ENCODE data around the gene RGS19. TPM values are rescaled to one million over a fixed set of nuclear protein-coding genes. Genes with fewer than 3 reads are reported as not detected.

The RGS19 gene
- total RNA-seq, 1 donor from 2014 or later = 57.5 TPM

DNA sequence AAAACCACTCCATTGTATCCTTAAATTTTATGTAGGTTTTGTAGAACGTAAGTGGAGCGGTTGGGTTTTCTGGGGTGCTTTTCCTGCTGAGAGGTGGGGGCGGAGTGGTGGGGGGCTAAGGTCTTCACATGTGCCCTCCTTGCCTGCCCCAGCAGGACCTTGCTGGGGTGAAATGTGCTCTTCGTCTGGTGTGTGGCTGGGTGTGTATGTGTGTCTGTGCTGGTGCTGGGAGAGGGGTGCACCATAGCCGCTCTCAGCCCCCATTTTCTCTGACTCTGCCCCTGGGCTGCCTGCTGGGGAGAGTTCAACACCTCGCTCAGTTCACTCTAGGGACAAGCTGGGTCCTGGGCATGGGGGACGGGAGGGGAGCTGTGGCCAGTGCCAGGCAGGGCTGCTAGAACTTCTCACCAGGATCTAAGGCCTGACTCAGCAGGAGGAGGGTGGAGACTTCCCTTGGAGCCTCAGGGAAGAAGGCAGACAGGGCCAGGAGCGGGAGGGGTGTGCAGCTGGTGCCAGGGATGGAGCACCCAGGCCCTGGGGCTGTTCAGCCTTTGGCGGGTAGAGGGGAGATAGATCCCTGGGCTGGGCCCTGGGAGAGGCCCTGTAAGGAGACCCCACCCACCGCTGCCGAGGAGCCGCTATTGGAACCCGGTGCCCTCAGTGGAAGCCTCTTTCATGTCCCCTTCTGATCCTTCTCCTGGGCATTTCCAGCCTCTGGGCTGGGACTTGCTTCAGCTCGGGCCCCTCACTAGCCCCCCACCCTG, 34.7 kb downstream of the RGS19 start:
- Histone ChIP-seq H3K27ac (peak overlapping the region; percentile 60), H3K27me3 (ENCODE audit: low read depth) (peaks cover 62% of the 10 kb centered on the region), H3K36me3 (no peaks in the 10 kb centered on the region), H3K9me3 (no peaks in the 10 kb centered on the region), H3K4me1 (peaks cover 28% of the 10 kb centered on the region), H3K4me3 (peak overlapping the region; percentile 3)
- DNase-seq = no peak
- intact Hi-C loops (cut with DNase I) = no loop called here
- ATAC-seq = peak; percentile 4
- TF ChIP-seq, protein P1, sequence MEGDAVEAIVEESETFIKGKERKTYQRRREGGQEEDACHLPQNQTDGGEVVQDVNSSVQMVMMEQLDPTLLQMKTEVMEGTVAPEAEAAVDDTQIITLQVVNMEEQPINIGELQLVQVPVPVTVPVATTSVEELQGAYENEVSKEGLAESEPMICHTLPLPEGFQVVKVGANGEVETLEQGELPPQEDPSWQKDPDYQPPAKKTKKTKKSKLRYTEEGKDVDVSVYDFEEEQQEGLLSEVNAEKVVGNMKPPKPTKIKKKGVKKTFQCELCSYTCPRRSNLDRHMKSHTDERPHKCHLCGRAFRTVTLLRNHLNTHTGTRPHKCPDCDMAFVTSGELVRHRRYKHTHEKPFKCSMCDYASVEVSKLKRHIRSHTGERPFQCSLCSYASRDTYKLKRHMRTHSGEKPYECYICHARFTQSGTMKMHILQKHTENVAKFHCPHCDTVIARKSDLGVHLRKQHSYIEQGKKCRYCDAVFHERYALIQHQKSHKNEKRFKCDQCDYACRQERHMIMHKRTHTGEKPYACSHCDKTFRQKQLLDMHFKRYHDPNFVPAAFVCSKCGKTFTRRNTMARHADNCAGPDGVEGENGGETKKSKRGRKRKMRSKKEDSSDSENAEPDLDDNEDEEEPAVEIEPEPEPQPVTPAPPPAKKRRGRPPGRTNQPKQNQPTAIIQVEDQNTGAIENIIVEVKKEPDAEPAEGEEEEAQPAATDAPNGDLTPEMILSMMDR (IDR thresholded peaks at IDR 0.05) = no peak

DNA sequence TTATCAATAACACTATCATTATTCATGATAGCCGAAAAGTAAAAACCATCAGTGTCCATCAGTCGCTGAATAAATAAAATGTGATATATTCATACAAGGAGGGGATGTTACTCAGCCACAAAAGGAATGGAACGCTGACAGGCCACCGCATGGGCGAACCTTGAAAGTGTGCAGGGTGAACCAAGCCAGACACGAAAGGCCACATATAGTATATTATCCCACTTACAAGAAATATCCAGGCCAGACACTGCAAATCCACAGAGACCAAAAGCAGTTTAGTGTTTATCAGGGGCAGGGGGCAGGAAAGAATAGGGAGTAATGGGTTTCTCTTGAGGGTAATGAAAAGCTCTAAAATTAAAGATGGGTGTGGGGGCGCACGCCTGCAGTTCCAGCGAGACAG, 35.5 kb downstream of the RGS19 start:
- Histone ChIP-seq H3K27ac (no peak overlapping the region), H3K4me1 (peaks cover 37% of the 10 kb centered on the region), H3K27me3 (ENCODE audit: low read depth) (peaks cover 58% of the 10 kb centered on the region), H3K4me3 (no peak overlapping the region), H3K36me3 (no peaks in the 10 kb centered on the region), H3K9me3 (no peaks in the 10 kb centered on the region)
- intact Hi-C loops (cut with DNase I) = no loop called here
- ATAC-seq (no peak), DNase-seq (no peak)
- TF ChIP-seq, protein P1 (IDR thresholded peaks at IDR 0.05) = no peak

DNA sequence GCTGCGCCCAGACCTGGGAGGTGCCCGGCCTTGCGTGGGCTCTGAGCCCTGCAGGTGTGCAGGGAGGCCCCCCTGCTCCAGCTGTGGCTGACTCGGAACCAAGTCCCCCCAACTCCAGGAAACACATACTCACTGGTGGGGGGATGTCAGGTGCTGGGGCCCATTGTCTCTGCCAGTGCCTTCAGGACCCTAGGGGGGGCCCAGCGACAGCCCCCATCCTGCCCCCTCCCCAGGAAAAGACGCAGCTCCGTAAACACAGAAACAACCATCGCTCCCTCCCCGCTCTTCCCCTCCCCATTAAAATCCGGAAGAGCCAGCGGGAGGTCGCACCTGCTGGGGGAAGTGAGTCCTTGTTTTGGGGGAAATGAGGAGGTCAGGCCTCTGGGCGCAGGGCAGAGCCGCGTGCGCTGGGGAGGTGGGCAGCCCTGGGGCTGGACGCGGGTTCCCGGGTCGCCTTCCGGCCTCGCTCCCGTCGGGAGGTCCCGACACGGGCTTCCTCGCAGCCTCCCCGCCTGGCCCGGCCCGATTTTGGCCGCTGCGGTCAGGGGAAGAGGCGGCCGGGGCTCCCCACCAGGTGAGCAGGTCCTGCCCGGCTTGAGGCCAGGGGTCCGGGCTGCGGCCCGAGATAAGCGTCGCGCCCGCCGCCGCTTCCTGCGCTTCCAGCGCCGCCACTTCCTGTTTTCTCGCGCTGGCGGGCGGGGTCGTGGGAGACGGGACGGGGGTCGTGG, 37.1 kb downstream of the RGS19 start:
- intact Hi-C loops (cut with DNase I) = no loop called here
- TF ChIP-seq, protein P1 (IDR thresholded peaks at IDR 0.05) = no peak
- Histone ChIP-seq H3K9me3 (no peaks in the 10 kb centered on the region), H3K36me3 (no peaks in the 10 kb centered on the region), H3K4me3 (peak overlapping the region; percentile 58), H3K27me3 (ENCODE audit: low read depth) (peaks cover 54% of the 10 kb centered on the region), H3K27ac (peak overlapping the region; percentile 76), H3K4me1 (peaks cover 51% of the 10 kb centered on the region)
- DNase-seq (no peak), ATAC-seq (no peak)

GRCh38 chr20:64041781-64042053, 37.6 kb downstream of the RGS19 start:
- no peak for DNase-seq

GRCh38 chr20:64041040-64041780, 38.1 kb downstream of the RGS19 start:
- DNase-seq (no peak), ATAC-seq (no peak)
- intact Hi-C loops (cut with DNase I) = no loop called here
- Histone ChIP-seq H3K27me3 (ENCODE audit: low read depth) (peaks cover 52% of the 10 kb centered on the region), H3K36me3 (no peaks in the 10 kb centered on the region), H3K9me3 (no peaks in the 10 kb centered on the region), H3K4me1 (peaks cover 51% of the 10 kb centered on the region), H3K27ac (peak overlapping the region; percentile 76), H3K4me3 (peak overlapping the region; percentile 58)
- TF ChIP-seq, protein P1 (IDR thresholded peaks at IDR 0.05) = no peak

More at GRCh38 chr20:64041781-64042053, 37.6 kb downstream of the RGS19 start:
- Histone ChIP-seq H3K9me3 (no peaks in the 10 kb centered on the region), H3K27ac (peak overlapping the region; percentile 76), H3K4me3 (peak overlapping the region; percentile 58), H3K27me3 (ENCODE audit: low read depth) (peaks cover 55% of the 10 kb centered on the region), H3K36me3 (no peaks in the 10 kb centered on the region), H3K4me1 (peaks cover 51% of the 10 kb centered on the region)
- TF ChIP-seq, protein P1 (IDR thresholded peaks at IDR 0.05) = no peak
- ATAC-seq = no peak
- intact Hi-C loops (cut with DNase I) = no loop called here

Data from lower lobe of right lung (tissue), 2 donors.